HG02678 (cell line): ENCODE data around the gene GSTM4.
A peak's percentile ranks its signal among the peaks of the same experiment; 100 is the strongest.

Experiments
- ATAC-seq: cut with Tn5 transposase; IDR thresholded peaks from one replicate; pipeline ENCODE4 v1.9.1; 2021; ENCODE audit warnings: mild to moderate bottlenecking, moderate library complexity; ENCODE audit not compliant: unreplicated experiment

The GSTM4 gene

DNA sequence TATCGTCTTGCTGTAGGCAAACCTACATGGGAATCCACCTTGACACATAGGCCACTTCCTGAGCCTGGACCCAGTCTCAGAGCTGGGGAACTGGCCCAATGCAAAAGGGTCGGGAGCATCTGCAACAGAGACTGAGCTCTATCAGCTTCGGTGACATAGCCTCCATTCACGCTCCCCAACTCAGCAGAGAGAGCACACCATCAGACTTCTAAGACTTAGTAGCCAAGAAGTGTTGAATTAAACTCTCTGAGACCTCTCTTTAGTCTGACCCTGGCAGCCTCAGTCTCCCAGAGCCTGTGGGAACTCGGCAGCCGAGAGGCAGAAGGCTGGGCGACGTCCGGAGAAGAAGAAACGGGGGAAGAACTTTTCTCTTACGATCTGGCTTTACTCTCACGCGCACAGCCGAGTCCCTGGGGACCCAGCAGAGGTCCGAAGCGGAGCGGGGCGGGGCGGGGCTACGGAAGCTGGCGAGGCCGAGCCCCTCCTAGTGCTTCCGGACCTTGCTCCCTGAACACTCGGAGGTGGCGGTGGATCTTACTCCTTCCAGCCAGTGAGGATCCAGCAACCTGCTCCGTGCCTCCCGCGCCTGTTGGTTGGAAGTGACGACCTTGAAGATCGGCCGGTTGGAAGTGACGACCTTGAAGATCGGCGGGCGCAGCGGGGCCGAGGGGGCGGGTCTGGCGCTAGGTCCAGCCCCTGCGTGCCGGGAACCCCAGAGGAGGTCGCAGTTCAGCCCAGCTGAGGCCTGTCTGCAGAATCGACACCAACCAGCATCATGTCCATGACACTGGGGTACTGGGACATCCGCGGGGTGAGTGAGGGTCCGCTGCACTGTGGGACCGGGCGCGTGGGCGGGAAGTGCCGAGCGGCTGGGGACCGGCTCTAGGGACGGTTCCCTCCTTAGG is at the start of gene GSTM4:
TSS of gene GSTM4 (plus strand) at position 485 of the 905 bp plus-strand sequence. CDS start at position 776, 291 bp downstream.
- ATAC-seq = peak; percentile 95

- no peak for ATAC-seq
Observed at GRCh38 chr1:109609881-109610280, 46.0 kb upstream of the GSTM4 start.

DNA sequence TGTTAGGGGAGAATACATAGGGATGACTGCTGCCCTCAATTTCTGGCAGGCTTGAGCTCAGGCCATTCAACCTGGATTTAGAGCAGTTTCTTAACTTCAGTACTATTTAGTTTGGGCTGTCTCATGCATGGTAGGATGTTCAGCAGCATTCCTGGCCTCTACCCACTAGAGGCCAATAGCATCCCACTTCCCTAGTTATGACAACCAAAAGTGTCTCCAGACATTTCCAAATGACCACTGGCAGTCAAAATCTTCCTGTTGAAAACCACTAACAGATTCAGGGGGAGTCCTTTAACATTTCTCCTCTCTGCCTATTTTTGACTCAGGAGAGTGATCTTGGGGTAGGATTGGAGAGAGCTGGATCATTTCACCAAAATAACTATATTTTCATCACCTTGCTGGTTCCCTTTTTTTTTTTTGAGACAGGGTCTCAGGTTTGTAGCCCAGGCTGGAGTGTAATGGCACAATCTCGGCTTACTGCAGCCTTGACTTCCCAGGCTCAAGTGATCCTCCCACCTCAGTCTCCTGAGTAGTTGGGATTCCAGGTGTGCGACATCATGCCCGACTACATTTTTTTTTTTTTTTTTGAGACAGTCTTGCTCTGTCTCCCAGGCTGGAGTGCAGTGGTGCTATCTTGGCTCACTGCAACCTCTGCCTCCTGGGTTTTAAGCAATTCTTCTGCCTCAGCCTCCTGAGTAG is 45.1 kb upstream of the GSTM4 start:
- ATAC-seq = no peak

GRCh38 chr1:109611308-109611990 is 44.5 kb upstream of the GSTM4 start:
- no peak for ATAC-seq

DNA sequence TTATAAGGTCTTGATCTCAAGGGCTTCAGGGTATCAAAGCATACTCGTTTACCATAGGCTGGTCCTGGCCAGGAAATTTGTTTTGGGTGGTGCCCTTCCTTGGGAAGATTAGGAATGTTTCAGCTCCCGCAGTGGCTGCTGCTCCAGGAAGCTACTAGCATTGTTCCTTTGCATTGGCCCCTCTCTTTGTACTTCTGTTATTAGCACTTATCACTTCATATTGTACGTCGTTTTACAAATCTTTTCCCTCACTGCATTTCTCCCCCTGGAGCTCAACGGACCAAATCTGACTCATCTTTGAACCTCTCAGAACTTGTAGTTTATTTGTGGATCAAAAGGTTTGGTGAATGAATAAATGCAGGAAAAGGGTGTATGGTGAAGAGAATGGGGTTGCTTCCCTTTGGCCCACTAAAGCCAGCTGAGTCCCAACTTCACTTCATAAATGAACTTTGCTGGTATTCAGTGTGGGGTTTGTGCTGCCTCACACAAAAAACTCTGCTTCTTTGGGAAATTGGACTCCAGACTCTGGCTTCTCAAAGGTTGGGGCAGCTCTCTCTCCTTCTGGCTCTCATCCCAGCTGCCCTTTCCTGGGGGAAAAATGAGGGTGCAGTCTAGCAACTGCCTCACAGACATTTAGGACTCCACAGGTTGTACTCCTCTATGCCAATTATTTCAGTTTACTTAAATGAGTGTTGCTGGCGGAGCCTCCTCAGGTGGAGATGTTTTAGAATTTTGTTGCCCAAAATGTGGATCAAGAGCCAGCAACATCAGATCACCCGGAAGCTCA is 42.3 kb upstream of the GSTM4 start:
- ATAC-seq = no peak

GRCh38 chr1:109615879-109616278 is 40.0 kb upstream of the GSTM4 start:
- ATAC-seq = no peak

DNA sequence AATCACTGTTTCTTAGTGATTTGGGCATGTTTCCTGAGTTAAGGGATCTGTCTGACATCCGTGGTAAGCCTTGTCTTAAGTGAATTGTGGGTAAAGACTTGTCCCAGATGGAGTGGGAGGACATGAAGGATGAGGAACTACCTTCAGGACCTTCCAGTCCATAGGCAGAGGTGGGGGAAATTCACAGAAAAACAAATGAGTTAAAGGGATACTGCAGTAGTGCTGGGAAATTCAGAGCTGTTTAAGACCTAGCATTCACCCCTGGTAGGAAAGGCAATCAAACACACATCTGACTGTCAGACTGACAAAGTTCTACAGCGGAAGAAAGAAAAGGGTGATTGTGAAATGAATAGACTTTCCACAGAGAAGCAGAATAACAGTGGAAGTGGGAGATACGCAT is 39.5 kb upstream of the GSTM4 start:
- ATAC-seq = no peak

DNA sequence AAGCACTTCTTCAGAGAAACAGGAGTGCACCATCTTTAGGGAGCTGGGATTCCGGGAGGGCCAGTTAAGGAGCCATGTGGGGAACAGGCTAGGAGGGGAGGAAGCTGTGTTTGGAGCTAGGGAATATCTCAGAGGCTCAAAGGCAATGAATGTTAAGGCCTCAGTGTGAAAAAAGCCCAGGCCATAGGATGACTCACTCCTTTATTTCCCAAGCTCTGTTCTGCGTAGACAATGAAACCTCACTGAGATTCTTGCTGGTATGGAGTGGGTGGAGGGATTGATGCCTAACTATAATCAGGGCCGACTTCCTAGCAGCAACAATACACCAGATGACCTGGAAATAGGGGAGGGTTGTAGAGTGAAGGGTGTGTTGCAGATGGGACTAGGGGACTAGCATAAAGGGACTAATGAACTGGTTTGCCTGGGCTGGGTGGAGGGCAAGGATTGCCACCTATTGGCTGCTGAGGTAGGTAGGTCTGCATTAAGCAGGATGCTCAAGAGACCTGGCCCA is 38.6 kb upstream of the GSTM4 start:
- ATAC-seq = no peak

- ATAC-seq = no peak
Observed at GRCh38 chr1:109618661-109619575, 37.0 kb upstream of the GSTM4 start.

DNA sequence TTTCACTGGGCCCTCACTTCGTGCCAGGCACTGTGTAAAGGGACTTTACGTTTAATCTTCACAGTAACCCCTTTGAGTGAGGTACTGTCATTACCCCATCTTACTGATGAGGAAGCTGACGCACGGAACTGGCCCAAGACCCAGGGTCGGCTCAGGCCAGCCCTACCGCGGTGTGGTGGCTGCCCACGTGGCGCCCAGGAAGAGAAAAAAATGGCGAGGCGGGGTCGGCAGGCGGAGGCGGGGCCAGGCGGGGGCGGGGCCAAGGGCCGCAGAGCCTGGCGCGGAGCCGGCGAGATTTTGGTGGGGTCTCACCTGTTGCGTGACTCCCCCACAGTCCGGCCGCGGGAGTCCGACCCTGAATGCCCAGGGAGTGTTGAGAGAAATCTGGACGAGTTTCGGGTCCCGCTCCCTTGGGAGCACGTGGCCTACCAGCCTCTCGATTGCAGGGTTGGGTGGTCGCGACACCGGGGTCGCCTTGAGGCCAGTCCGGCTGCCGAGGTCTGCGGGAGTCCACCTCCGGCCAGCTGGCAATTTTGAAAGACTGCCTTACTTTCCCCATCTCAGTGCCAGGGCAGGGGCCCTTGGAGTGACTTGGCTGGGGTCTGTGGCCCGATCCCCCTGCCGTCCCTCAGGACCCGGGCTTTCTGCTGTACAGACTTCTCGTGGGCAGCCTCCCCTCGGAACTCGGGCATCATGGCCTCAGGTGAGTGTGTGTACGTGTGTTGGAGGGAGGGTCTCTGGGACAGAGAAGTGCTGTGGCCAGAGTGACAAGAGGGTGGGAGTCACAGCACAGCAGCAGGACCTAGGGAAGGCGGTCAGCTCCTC is 36.1 kb upstream of the GSTM4 start, which contains the start of the genes AMPD2 and GNAT2:
TSS of gene AMPD2 (plus strand) at position 262 of the 825 bp plus-strand sequence. CDS start 1,339 bp downstream, outside the sequence.
TSS of gene GNAT2 (minus strand) at position 41 of the 825 bp plus-strand sequence. CDS start 6,746 bp downstream, outside the sequence.
- peak; percentile 57 for ATAC-seq

DNA sequence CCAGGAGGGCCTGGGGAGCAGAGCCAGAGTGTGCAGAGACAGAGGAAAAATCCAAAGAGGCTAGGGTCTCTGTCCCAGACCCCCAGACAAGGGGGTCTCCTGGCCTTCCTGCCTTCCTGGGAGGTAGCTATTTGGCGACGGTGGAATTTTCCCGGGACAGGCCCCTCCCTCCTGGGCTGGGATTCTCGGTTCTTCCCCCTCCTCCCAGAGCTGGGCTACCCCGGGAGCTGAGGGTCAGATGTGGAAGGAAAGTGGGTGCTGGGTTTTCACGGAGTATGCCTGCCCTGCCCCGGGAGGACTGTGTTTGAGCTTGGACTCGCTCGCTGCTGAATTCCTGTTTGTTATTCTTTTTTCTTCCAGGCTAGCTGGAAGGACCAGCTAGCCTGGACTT is 35.5 kb upstream of the GSTM4 start:
- ATAC-seq = no peak

GRCh38 chr1:109620841-109621286 is 35.0 kb upstream of the GSTM4 start:
- ATAC-seq = peak; percentile 71

- no peak for ATAC-seq
Observed at GRCh38 chr1:109621379-109622136, 34.3 kb upstream of the GSTM4 start.

DNA sequence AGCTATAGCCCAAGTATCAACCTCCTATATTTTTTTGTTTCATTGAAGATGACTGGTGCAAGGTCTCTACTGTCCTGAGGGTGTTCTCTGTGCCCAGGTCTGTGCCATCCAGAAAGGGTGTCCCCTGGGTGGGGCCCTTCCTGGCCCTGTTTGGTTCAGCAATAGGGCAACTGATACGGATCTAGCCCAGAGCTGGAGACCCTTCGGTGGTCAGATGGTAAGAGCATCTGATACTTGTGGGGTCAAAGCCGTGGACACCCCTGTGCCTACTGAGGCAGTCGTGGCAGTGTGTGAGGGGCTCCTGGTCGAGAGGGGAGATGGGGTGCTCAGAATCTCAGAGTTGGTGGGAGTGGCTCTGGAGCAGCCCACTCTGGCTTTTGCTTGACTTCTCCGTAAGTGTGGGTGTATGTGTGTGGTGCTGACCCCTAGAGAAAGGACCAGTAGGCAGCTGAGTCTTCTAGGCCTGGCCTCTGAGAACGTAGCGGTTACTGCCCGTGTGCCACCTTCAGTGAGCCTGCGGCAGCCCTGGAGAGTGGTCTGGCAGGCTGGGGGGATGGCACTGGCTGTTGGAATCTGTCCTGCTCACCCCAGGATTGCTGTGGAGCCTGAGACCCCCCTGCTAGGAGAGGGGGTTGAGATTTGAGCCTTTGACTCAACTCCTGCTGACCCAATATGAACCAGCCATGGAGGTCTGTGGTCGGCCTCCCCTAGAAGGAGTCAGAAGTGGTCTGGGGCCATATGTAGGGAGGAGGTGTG is 33.6 kb upstream of the GSTM4 start:
- ATAC-seq = no peak

DNA sequence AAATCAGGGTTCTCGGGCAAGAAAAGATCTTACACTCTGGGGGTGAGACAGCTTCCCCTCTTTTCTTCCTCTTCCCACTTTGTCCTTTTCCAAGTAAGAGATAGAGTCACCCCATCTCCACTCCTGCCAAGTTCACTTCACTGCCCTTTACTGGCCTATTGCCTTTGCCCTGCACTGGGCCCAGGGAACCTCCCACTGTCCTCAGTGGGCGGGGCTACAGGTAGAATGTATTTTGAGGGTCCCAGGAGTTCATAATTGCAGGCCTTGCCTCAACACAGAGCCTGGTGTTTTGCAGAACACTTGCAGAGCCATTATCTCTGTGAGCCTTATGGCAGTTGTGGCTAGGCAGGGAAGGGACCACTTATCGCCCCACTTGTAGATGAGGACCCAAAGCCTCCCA is 33.0 kb upstream of the GSTM4 start:
- ATAC-seq = no peak

DNA sequence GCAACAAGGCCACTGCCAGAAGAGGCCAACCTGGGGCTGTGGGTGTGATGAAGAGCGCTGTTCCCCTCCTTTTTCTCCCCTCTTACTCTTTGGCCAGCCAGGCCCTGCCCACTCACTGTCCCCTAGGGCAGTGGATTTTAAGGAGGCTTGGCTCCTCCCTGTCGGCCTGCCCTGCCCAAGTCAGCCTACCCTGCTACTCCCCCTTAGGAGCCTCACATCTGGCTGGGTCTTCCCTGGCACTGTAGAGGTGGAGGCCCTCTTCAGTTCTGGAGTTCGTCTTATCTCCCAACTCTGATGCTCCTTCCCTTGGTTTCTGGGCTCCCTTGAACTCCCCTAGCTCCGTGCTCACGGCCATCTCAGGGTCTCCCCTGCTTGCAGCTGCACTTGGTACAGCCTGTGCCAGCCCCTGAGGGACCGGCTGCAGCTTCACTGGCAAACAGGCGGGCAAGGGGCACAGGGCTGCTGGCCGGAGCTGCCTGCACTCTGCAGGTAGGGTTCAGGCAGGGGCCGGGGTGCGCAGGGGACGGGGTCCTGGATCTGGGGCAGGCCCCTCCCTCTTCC is 32.2 kb upstream of the GSTM4 start:
- ATAC-seq = no peak
